Fibroblast of lung (primary cell): ENCODE results near the gene CPA5.

Source experiments
- EZH2 ChIP-seq: IDR thresholded peaks from 2 replicates; pipeline ENCODE4 v1.5.1; 2012; ENCODE audit warnings: low read length, control low read depth, mild to moderate bottlenecking; ENCODE audit errors: missing control alignments
- TF ChIP-seq, protein P1 (sequence below), 2 donors: IDR thresholded peaks in 1 of 2; conservative IDR thresholded peaks in 1 of 2; 1 replicate in 1 of 2; 2 replicates in 1 of 2; pipeline ENCODE4 v1.5.1; 2011 to 2012; ENCODE audit warnings: low read length in 2 of 2, control low read depth in 1 of 2, inconsistent platforms in 1 of 2, low read depth in 1 of 2, mild to moderate bottlenecking in 1 of 2

DNA sequence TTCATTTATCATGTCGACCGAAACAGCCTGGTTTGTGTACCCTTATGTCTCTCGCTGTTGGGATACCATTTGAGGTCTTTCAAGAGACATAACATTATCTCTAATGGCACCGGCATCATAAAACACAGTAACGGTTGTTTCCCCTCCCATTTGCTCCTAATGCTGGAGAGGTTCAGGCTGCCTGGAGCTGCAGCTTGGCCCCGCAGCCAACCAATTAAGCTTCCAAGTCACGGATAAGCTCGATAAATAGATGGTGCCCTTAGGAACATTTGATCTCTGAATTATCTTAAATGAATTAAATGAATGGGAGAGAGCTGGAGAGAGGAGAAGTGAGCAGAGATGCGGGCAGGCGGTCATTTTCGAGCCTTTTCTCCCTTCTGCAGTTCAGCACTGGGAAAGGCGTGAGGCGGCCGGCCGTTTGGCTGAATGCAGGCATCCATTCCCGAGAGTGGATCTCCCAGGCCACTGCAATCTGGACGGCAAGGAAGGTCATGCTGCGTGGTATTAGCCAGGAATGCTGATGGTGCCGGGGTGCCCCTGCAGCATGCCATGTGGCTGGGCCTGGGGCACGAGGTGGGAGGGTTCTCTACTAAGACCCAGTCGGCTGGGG is 39.1 kb upstream of the CPA5 start:
- TF ChIP-seq, protein P1, sequence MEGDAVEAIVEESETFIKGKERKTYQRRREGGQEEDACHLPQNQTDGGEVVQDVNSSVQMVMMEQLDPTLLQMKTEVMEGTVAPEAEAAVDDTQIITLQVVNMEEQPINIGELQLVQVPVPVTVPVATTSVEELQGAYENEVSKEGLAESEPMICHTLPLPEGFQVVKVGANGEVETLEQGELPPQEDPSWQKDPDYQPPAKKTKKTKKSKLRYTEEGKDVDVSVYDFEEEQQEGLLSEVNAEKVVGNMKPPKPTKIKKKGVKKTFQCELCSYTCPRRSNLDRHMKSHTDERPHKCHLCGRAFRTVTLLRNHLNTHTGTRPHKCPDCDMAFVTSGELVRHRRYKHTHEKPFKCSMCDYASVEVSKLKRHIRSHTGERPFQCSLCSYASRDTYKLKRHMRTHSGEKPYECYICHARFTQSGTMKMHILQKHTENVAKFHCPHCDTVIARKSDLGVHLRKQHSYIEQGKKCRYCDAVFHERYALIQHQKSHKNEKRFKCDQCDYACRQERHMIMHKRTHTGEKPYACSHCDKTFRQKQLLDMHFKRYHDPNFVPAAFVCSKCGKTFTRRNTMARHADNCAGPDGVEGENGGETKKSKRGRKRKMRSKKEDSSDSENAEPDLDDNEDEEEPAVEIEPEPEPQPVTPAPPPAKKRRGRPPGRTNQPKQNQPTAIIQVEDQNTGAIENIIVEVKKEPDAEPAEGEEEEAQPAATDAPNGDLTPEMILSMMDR (conservative IDR thresholded peaks at IDR 0.05 in 1 of 2, IDR thresholded peaks at IDR 0.05 in 1 of 2; ENCODE audit: low read depth in 1 of 2, low read length in 2 of 2), result no peak
- TF ChIP-seq EZH2, result no peak
